Measurements from ENCODE around the gene MRPL11.

GRCh38 chr11:66414120-66414934, 24.3 kb downstream of the MRPL11 start:
- no peak for TF ChIP-seq CTCF (IDR thresholded peaks at IDR 0.05)
- TF ChIP-seq POLR2A (IDR thresholded peaks at IDR 0.05): no peak

Measured in Peyer's patch (tissue), 4 donors.